ENCODE data around the gene SRRM5. TPM values are rescaled to one million over a fixed set of nuclear protein-coding genes. Genes with fewer than 3 reads are reported as not detected.

The SRRM5 gene
- total and polyA plus RNA-seq, 2 of the 4 experiments (the other 2 are of a cell fraction) = 0.10 TPM; not detected in 1

DNA sequence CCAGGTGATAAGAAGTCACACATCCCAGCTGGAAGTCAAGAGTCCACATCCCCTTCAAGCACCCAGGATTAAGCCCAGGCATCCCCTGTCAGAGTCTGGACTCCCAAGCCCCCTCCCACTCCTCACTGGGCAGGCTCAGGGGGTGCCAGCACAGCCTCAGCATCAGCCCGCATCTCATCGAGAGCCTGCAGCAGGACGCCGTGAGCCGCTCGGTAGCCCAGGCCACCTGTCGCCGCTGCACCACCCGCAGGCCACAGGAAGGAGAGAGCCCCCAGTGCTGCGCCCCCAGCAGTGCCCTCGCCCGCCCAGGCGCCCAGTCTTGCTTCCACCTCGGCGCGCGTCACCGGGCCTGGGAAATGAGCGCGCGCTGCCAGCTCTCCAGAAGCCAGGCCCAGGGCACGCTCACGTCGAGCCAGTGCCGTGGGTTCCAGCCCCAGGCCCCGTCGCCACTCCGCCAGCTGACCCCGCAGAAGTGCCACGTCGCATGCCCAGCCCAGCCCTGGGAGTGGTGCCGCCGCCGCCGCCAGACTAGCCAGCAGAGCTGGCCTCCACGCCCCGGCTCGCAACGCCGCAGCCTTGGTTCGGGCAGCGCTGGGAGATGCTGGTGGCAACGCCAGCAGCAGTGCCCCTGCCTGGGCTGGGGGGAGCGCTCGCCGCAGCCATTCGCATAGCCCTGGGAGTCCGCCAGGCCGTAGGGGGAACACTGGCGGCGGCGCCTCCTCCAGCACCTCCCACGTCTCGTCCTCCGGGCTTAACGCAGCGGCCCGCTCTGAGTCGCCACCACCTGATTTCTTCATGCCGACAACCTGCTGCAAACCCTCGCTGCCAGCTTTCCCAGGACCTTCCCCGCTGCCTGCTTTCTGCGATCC, 19.8 kb upstream of the SRRM5 start:
- Histone ChIP-seq H2AFZ (replicated peaks; ENCODE audit: low read length, poor library complexity) (no peak overlapping the region), H2BK20ac (ENCODE audit: low read depth, low read length) (no peak overlapping the region), H3K18ac (ENCODE audit: low read depth, low read length) (no peak overlapping the region), H3K27me3 (ENCODE audit: control insufficient read depth, insufficient read depth, low read length) (no peaks in the 10 kb centered on the region), H2BK5ac (ENCODE audit: low read depth, low read length, poor library complexity, severe bottlenecking) (no peak overlapping the region), H3K9me3 (ENCODE audit: control insufficient read depth, insufficient read depth, low read length) (no peaks in the 10 kb centered on the region), H3K9ac (ENCODE audit: low read depth, low read length) (no peak overlapping the region), H3K4me2 (ENCODE audit: low read depth, low read length) (no peak overlapping the region), H3K4me1 (ENCODE audit: control insufficient read depth, insufficient read depth, low read length) (peaks cover 4% of the 10 kb centered on the region), H2AK5ac (ENCODE audit: low read depth, low read length) (no peak overlapping the region), H2BK15ac (ENCODE audit: low read depth, low read length) (no peak overlapping the region), H3K36me3 (ENCODE audit: control insufficient read depth, insufficient read depth, low read length) (peaks cover 43% of the 10 kb centered on the region), H2BK120ac (ENCODE audit: low read depth, low read length) (no peak overlapping the region), H3K23ac (ENCODE audit: low read depth, low read length) (no peak overlapping the region), H3K27ac (ENCODE audit: insufficient read depth, low read length) (no peak overlapping the region), H2AK9ac (replicated peaks; ENCODE audit: low read depth, low read length, poor library complexity) (no peak overlapping the region), H4K91ac (ENCODE audit: insufficient read depth, low read depth, low read length) (no peak overlapping the region), H3K56ac (ENCODE audit: extremely low read depth, insufficient read depth, low read length) (no peak overlapping the region), H3K14ac (replicated peaks; ENCODE audit: low read depth, low read length) (no peak overlapping the region), H4K8ac (ENCODE audit: low read depth in 2 of 2, low read length in 2 of 2) (no peak overlapping the region), H4K5ac (ENCODE audit: low read depth, low read length) (no peak overlapping the region), H4K20me1 (ENCODE audit: insufficient read depth, low read length) (peaks cover 10% of the 10 kb centered on the region), H3K9me1 (ENCODE audit: insufficient read depth, low read length) (no peaks in the 10 kb centered on the region), H3K79me1 (ENCODE audit: low read depth in 1 of 2, low read length in 2 of 2) (peaks cover 25 to 63% of the 10 kb centered on the region in 2 experiments), H3K4ac (ENCODE audit: low read depth, low read length) (no peak overlapping the region), H3K4me3 (ENCODE audit: insufficient read depth, low read depth, low read length) (no peak overlapping the region)
- 96% methylated on average over 30 of the region's 63 CpGs; no CpG with 5 or more reads in 1 of the 2 experiments for WGBS, 2 experiments (ENCODE audit: extremely low coverage in 2 of 2, insufficient read length in 1 of 2)
- intact Hi-C loops (cut with micrococcal nuclease) (no loop called here), dilution Hi-C loops (cut with HindIII; ENCODE audit: low sequenced_read_pairs, unreplicated experiment) (no loop called here), in situ Hi-C loops (cut with MboI; ENCODE audit: low sequenced_read_pairs) (no loop called here)
- ChIA-PET POLR2A (ENCODE audit: unreplicated experiment) (no interaction called here), CTCF (no interaction called here)
- no TSS peak for BruUV-seq (replicated peaks)
- no peak for DNase-seq
- ATAC-seq (ENCODE audit: low read depth) = no peak
- no peak for TF ChIP-seq BHLHE40 (IDR thresholded peaks at IDR 0.05; ENCODE audit: low read depth, low read length)
- TF ChIP-seq CHD1 (IDR thresholded peaks at IDR 0.05; ENCODE audit: low read depth, low read length) = no peak
- TF ChIP-seq POLR2A (IDR thresholded peaks at IDR 0.05; ENCODE audit: low read depth, low read length) = no peak
- TF ChIP-seq NFE2L2 (IDR thresholded peaks at IDR 0.05; ENCODE audit: low read depth, low read length) = no peak
- TF ChIP-seq MXI1 (IDR thresholded peaks at IDR 0.05; ENCODE audit: borderline replicate concordance, low read depth, low read length) = no peak
- no peak for TF ChIP-seq RFX5 (IDR thresholded peaks at IDR 0.05; ENCODE audit: low read depth, low read length)
- TF ChIP-seq, protein P1, sequence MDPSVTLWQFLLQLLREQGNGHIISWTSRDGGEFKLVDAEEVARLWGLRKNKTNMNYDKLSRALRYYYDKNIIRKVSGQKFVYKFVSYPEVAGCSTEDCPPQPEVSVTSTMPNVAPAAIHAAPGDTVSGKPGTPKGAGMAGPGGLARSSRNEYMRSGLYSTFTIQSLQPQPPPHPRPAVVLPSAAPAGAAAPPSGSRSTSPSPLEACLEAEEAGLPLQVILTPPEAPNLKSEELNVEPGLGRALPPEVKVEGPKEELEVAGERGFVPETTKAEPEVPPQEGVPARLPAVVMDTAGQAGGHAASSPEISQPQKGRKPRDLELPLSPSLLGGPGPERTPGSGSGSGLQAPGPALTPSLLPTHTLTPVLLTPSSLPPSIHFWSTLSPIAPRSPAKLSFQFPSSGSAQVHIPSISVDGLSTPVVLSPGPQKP (IDR thresholded peaks at IDR 0.05; ENCODE audit: borderline replicate concordance, low read depth, low read length) = no peak
- TF ChIP-seq MAZ (IDR thresholded peaks at IDR 0.05; ENCODE audit: borderline replicate concordance, low read depth, low read length) = no peak
- no peak for TF ChIP-seq MAFK (IDR thresholded peaks at IDR 0.05; ENCODE audit: low read depth, low read length)
- TF ChIP-seq SMC3 (IDR thresholded peaks at IDR 0.05; ENCODE audit: low read depth, low read length) = no peak
- TF ChIP-seq, protein P2, sequence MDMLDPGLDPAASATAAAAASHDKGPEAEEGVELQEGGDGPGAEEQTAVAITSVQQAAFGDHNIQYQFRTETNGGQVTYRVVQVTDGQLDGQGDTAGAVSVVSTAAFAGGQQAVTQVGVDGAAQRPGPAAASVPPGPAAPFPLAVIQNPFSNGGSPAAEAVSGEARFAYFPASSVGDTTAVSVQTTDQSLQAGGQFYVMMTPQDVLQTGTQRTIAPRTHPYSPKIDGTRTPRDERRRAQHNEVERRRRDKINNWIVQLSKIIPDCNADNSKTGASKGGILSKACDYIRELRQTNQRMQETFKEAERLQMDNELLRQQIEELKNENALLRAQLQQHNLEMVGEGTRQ (IDR thresholded peaks at IDR 0.05; ENCODE audit: low read depth, low read length) = no peak
- TF ChIP-seq RAD21 (IDR thresholded peaks at IDR 0.05; ENCODE audit: low read length) = no peak
- TF ChIP-seq FOS (IDR thresholded peaks at IDR 0.05; ENCODE audit: low read depth, low read length) = no peak
- no peak for TF ChIP-seq RCOR1 (IDR thresholded peaks at IDR 0.05; ENCODE audit: insufficient replicate concordance, low read length)
- no peak for TF ChIP-seq CEBPB (IDR thresholded peaks at IDR 0.05; ENCODE audit: low read depth, low read length)
